K562 (cell line): Measurements from ENCODE around the gene PYROXD2.

Source experiments
- CBX5 ChIP-seq: IDR thresholded peaks from 2 replicates; pipeline ENCODE4 v1.6.1; 2014; ENCODE audit warnings: low read depth, borderline replicate concordance
- CC2D1A ChIP-seq: fragments of 450-650 bp; IDR thresholded peaks from 2 replicates; pipeline ENCODE4 v1.6.1; 2017; ENCODE audit warnings: mild to moderate bottlenecking
- CHD2 ChIP-seq: IDR thresholded peaks from 2 replicates; pipeline ENCODE4 v1.6.1; 2011; ENCODE audit warnings: low read depth, low read length
- JUNB ChIP-seq: fragments of 450-650 bp; formaldehyde crosslinking; conservative IDR thresholded peaks from 2 replicates; pipeline ENCODE4 v1.4.0; 2020; ENCODE audit warnings: mild to moderate bottlenecking
- L3MBTL2 ChIP-seq: fragments of 450-650 bp; IDR thresholded peaks from 2 replicates; pipeline ENCODE4 v1.6.1; 2016; ENCODE audit warnings: mild to moderate bottlenecking, moderate library complexity
- POLR2AphosphoS5 ChIP-seq: IDR thresholded peaks from 2 replicates; pipeline ENCODE4 v1.6.1; 2011; ENCODE audit warnings: mild to moderate bottlenecking, low read depth, low read length, moderate library complexity; ENCODE audit not compliant: control insufficient read depth, insufficient read depth
- TBL1XR1 ChIP-seq, 2 experiments: IDR thresholded peaks; 2 replicates each; pipeline ENCODE4 v1.6.1; 2012; ENCODE audit warnings: improper control_type of control experiment in 2 of 2, low read length in 2 of 2, mild to moderate bottlenecking in 1 of 2
- YY1 ChIP-seq, 3 experiments: IDR thresholded peaks; 2 replicates each; pipeline ENCODE4 v1.6.1; 2011; ENCODE audit warnings: low read length in 2 of 3, mild to moderate bottlenecking in 2 of 3, moderate library complexity in 2 of 3, borderline replicate concordance in 1 of 3, control low read depth in 1 of 3, low read depth in 1 of 3; ENCODE audit not compliant: insufficient read depth in 3 of 3, insufficient replicate concordance in 2 of 3, control insufficient read depth in 1 of 3, insufficient read length in 1 of 3; ENCODE audit errors: extremely low read depth in 1 of 3
- TF ChIP-seq, protein P1 (sequence below): sonication (generic); formaldehyde crosslinking; IDR thresholded peaks from 2 replicates; pipeline ENCODE4 v1.8.0; 2022; ENCODE audit warnings: mild to moderate bottlenecking, low read depth, missing genetic modification reagents
- TF ChIP-seq, protein P2 (sequence below): fragments of 450-650 bp; IDR thresholded peaks from 2 replicates; pipeline ENCODE4 v1.6.1; 2017; ENCODE audit warnings: mild to moderate bottlenecking, moderate library complexity
- TF ChIP-seq, protein P3 (sequence below): fragments of 250-450 bp; sonication (Bioruptor Pico); IDR thresholded peaks from 2 replicates; pipeline ENCODE4 v1.8.0; 2022; ENCODE audit warnings: inconsistent platforms

DNA sequence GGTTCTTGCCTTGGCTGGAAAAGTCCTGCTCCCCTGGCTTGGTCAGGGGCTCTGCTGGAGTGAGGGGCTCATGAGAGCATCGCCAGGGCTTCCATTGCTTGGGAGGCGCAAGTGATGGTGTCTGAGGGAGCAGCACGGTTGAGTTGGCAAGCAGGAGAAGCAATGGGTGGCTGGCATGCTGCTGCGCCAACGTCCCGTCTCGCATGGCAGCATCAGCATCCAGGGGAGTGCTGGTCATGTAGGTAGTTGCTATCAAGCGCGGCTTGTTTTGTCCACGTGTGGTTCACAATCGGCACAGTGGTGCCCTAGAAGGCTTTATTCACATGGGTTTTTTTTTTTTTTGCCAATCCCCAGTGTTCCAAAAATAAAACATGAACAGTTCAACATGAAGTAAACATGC is 3.8 kb downstream of the PYROXD2 start:
- no peak for TF ChIP-seq CC2D1A
- TF ChIP-seq, protein P1, sequence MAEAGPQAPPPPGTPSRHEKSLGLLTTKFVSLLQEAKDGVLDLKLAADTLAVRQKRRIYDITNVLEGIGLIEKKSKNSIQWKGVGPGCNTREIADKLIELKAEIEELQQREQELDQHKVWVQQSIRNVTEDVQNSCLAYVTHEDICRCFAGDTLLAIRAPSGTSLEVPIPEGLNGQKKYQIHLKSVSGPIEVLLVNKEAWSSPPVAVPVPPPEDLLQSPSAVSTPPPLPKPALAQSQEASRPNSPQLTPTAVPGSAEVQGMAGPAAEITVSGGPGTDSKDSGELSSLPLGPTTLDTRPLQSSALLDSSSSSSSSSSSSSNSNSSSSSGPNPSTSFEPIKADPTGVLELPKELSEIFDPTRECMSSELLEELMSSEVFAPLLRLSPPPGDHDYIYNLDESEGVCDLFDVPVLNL (CRISPR knock-in tag), result no peak
- TF ChIP-seq TBL1XR1 (IDR thresholded peaks at IDR 0.05; ENCODE audit: low read length in 2 of 2), result no peak
- no peak for TF ChIP-seq CBX5
- TF ChIP-seq YY1 (IDR thresholded peaks at IDR 0.05; ENCODE audit: borderline replicate concordance in 1 of 3, control insufficient read depth in 1 of 3, extremely low read depth in 1 of 3, insufficient read depth in 3 of 3, insufficient read length in 1 of 3, insufficient replicate concordance in 2 of 3, low read depth in 1 of 3, low read length in 2 of 3), result no peak
- no peak for TF ChIP-seq POLR2AphosphoS5
- no peak for TF ChIP-seq CHD2
- TF ChIP-seq JUNB, result no peak
- TF ChIP-seq, protein P2, sequence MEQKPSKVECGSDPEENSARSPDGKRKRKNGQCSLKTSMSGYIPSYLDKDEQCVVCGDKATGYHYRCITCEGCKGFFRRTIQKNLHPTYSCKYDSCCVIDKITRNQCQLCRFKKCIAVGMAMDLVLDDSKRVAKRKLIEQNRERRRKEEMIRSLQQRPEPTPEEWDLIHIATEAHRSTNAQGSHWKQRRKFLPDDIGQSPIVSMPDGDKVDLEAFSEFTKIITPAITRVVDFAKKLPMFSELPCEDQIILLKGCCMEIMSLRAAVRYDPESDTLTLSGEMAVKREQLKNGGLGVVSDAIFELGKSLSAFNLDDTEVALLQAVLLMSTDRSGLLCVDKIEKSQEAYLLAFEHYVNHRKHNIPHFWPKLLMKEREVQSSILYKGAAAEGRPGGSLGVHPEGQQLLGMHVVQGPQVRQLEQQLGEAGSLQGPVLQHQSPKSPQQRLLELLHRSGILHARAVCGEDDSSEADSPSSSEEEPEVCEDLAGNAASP, result no peak
- TF ChIP-seq L3MBTL2, result no peak
- TF ChIP-seq, protein P3, sequence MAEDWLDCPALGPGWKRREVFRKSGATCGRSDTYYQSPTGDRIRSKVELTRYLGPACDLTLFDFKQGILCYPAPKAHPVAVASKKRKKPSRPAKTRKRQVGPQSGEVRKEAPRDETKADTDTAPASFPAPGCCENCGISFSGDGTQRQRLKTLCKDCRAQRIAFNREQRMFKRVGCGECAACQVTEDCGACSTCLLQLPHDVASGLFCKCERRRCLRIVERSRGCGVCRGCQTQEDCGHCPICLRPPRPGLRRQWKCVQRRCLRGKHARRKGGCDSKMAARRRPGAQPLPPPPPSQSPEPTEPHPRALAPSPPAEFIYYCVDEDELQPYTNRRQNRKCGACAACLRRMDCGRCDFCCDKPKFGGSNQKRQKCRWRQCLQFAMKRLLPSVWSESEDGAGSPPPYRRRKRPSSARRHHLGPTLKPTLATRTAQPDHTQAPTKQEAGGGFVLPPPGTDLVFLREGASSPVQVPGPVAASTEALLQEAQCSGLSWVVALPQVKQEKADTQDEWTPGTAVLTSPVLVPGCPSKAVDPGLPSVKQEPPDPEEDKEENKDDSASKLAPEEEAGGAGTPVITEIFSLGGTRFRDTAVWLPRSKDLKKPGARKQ (CRISPR knock-in tag), result no peak
